Adrenal gland (tissue), 12 donors: ENCODE data around the gene C12orf56. TPM values are rescaled to one million over a fixed set of nuclear protein-coding genes. Genes with fewer than 3 reads are reported as not detected.

Source experiments
- DNase-seq, 7 donors: peaks; one replicate each; pipeline ENCODE4 v3.0.0-alpha.2; 2019 to 2020
- H3K27ac ChIP-seq, 5 donors: fragments of 200-600 bp; sonication (generic) in 4 of 5; 1 replicate in 3 of 5; 2 replicates in 2 of 5; pipeline versions ENCODE4 v1.5.1 to v1.8.0; 2016 to 2020; ENCODE audit warnings: mild to moderate bottlenecking in 1 of 5
- H3K27me3 ChIP-seq: fragments of 200-600 bp; 2 replicates; pipeline ENCODE4 v1.8.0; 2021
- H3K36me3 ChIP-seq, 2 donors: fragments of 200-600 bp; replicated peaks in 1 of 2; 1 replicate in 1 of 2; 2 replicates in 1 of 2; pipeline versions ENCODE4 v1.5.1 to v1.8.0; 2018 to 2022
- H3K4me1 ChIP-seq, 2 donors: fragments of 200-600 bp; replicated peaks in 1 of 2; 1 replicate in 1 of 2; 2 replicates in 1 of 2; pipeline versions ENCODE4 v1.5.1 to v1.8.0; 2018 to 2021
- H3K4me3 ChIP-seq, 4 donors: fragments of 200-600 bp; sonication (generic) in 3 of 4; one replicate each; pipeline ENCODE4 v1.5.1; 2016 to 2018
- H3K9me3 ChIP-seq, 3 donors: fragments of 200-600 bp; sonication (generic) in 1 of 3; replicated peaks in 1 of 3; 1 replicate in 2 of 3; 2 replicates in 1 of 3; pipeline versions ENCODE4 v1.5.1 to v1.8.0; 2016 to 2021
- CTCF ChIP-seq, 6 experiments: fragments of 450-650 bp in 4 of 6; fragments of 200-600 bp in 2 of 6; sonication (generic) in 1 of 6; IDR thresholded peaks; 1 replicate in 5 of 6; 2 replicates in 1 of 6; pipeline versions ENCODE4 v1.5.1 to v1.8.0; 2016 to 2021; ENCODE audit warnings: antibody characterized with exemption in 6 of 6, mild to moderate bottlenecking in 2 of 6, moderate library complexity in 1 of 6
- POLR2A ChIP-seq, 2 donors: fragments of 450-650 bp; IDR thresholded peaks; one replicate each; pipeline ENCODE4 v1.6.1; 2017; ENCODE audit warnings: antibody characterized with exemption in 2 of 2, mild to moderate bottlenecking in 2 of 2, moderate library complexity in 1 of 2
- WGBS, 4 donors: extraction: QIAGEN DNeasy Blood & Tissue Kit in 2 of 4; methylation state at CpG; one replicate each; pipeline versions ENCODE4 v1.1.5 to v1.1.7; 2013 to 2017; 5-methylcytosine and 5-hydroxymethylcytosine counted together
- intact Hi-C, 2 donors: fragments of 100-400 bp; cut with DNase I; formaldehyde crosslinking; loops; one replicate each; pipeline versions ENCODE4 v1.14.1 to v1.15.0; 2022 to 2023
- polyA plus RNA-seq, 3 donors: library from polyadenylated mRNA; stranded (reverse); fragments of 200-250 nt in 2 of 3; fragments of 350-450 nt in 1 of 3; fragmentation: Illumina TruSeq in 1 of 3; extraction: RNeasy Lipid Tissue Mini Kit (QIAGEN cat#74804) in 1 of 3; gene quantifications; one replicate each; pipeline ENCODE4 v1.2.3, GENCODE V29; 2013 to 2014
- total RNA-seq, 9 donors: library from RNA; depleted of rRNA in 4 of 9; stranded (reverse); fragments of >200 nt in 4 of 9; fragments of 120-200 nt in 1 of 9; fragmentation: NEBNext Ultra II Directional in 1 of 9; extraction: Animal tissue kit (Norgen Biotek cat#: 25700) in 1 of 9; gene quantifications; one replicate each; pipeline versions ENCODE4 v1.1.0 to v1.2.4, GENCODE V29; 2013 to 2023
- donor health status: healthy with polysubstance abuse.
- donor health status: Bipolar disorder and iron deficiency.
- donor health status: DM: yes; HTN: yes; CAD: no.
- donor health status: DM: no; HTN: no; CAD: no.
- donor health status: DM: no; HTN: no; CAD: no.
- donor health status: DM: yes; HTN: yes; CAD: no.

Gene C12orf56
- total and polyA plus RNA-seq, 12 donors: 0.07 to 0.11 TPM; not detected in 10

GRCh38 chr12:64402181-64402580, 11.6 kb upstream of the C12orf56 start:
- TF ChIP-seq POLR2A (IDR thresholded peaks at IDR 0.05): no peak
- no peaks in the 10 kb centered on the region for H3K36me3 ChIP-seq
- DNase-seq: no peak
- no peaks in the 10 kb centered on the region for H3K9me3 ChIP-seq
- H3K4me3 ChIP-seq: no peak overlapping the region
- peaks cover 12 to 22% of the 10 kb centered on the region in 2 donors for H3K4me1 ChIP-seq
- no peaks in the 10 kb centered on the region for H3K27me3 ChIP-seq
- WGBS, 4 donors: 89 to 94% (median 93%) methylated on average over 5 of the region's 5 CpGs
- intact Hi-C loops: no loop called here
- H3K27ac ChIP-seq: no peak overlapping the region

GRCh38 chr12:64400041-64400440, 9.5 kb upstream of the C12orf56 start:
- DNase-seq: peak; percentile 35 to 92 (median 77)
- no peak overlapping the region for H3K4me3 ChIP-seq
- peaks cover 5 to 8% of the 10 kb centered on the region in 2 donors for H3K4me1 ChIP-seq
- WGBS, 4 donors: 25 to 33% (median 28%) methylated on average over 4 of the region's 4 CpGs
- no peaks in the 10 kb centered on the region for H3K27me3 ChIP-seq
- peak overlapping the region in 4 of 5 donors; percentile 51 to 70 (median 62) for H3K27ac ChIP-seq
- no peaks in the 10 kb centered on the region for H3K36me3 ChIP-seq
- intact Hi-C loops: no loop called here
- H3K9me3 ChIP-seq: no peaks in the 10 kb centered on the region
- TF ChIP-seq POLR2A (IDR thresholded peaks at IDR 0.05): peak in 1 of 2 donors; percentile 34
- no peak for TF ChIP-seq CTCF (IDR thresholded peaks at IDR 0.05)

GRCh38 chr12:64395739-64396138, 5.2 kb upstream of the C12orf56 start:
- Histone ChIP-seq H3K4me3 (no peak overlapping the region), H3K9me3 (no peaks in the 10 kb centered on the region), H3K4me1 (peaks cover 4 to 6% of the 10 kb centered on the region in 2 donors), H3K36me3 (no peaks in the 10 kb centered on the region), H3K27me3 (peaks cover 7% of the 10 kb centered on the region), H3K27ac (no peak overlapping the region)
- TF ChIP-seq CTCF (IDR thresholded peaks at IDR 0.05) (no peak), POLR2A (IDR thresholded peaks at IDR 0.05) (no peak)
- WGBS, 4 donors: 34 to 60% (median 47%) methylated on average over 2 of the region's 2 CpGs
- intact Hi-C loops: loop anchor here in 1 of 2 donors (10.0 kb wide), 1 partner anchor 571 kb away; no protein-coding TSS in a partner anchor
- no peak for DNase-seq

GRCh38 chr12:64392221-64392620, 1.7 kb upstream of the C12orf56 start:
- H3K9me3 ChIP-seq: no peaks in the 10 kb centered on the region
- intact Hi-C loops: loop anchor here in 1 of 2 donors (10.0 kb wide), 1 partner anchor 567 kb away; no protein-coding TSS in a partner anchor
- peak in 1 of 7 donors; percentile 37 for DNase-seq
- H3K27me3 ChIP-seq: peaks cover 7% of the 10 kb centered on the region
- no peaks in the 10 kb centered on the region for H3K36me3 ChIP-seq
- TF ChIP-seq POLR2A (IDR thresholded peaks at IDR 0.05) (no peak), CTCF (IDR thresholded peaks at IDR 0.05) (peak; percentile 12 to 32 (median 20))
- no peak overlapping the region for H3K27ac ChIP-seq
- WGBS, 4 donors: 57 to 86% (median 72%) methylated on average over 3 of the region's 3 CpGs
- H3K4me3 ChIP-seq: no peak overlapping the region
- peaks cover 0 to 8% of the 10 kb centered on the region in 2 donors for H3K4me1 ChIP-seq

- H3K9me3 ChIP-seq: no peaks in the 10 kb centered on the region
- intact Hi-C loops: no loop called here
- H3K27ac ChIP-seq: no peak overlapping the region
- H3K4me1 ChIP-seq: peaks cover 0 to 8% of the 10 kb centered on the region in 2 donors
- DNase-seq: no peak
- H3K36me3 ChIP-seq: no peaks in the 10 kb centered on the region
- WGBS, 4 donors: 83 to 92% (median 86%) methylated on average over 12 to 18 of the region's 18 CpGs
- peaks cover 7% of the 10 kb centered on the region for H3K27me3 ChIP-seq
- no peak overlapping the region for H3K4me3 ChIP-seq
- no peak for TF ChIP-seq CTCF (IDR thresholded peaks at IDR 0.05)
- no peak for TF ChIP-seq POLR2A (IDR thresholded peaks at IDR 0.05)
Measured at GRCh38 chr12:64389154-64389553, 1.4 kb downstream of the C12orf56 start.
